HG03460 (cell line): ENCODE measurements around the gene SEBOX.

Experiments
- ATAC-seq: cut with Tn5 transposase; IDR thresholded peaks from one replicate; pipeline ENCODE4 v1.9.1; 2021; ENCODE audit not compliant: unreplicated experiment

The SEBOX gene

DNA sequence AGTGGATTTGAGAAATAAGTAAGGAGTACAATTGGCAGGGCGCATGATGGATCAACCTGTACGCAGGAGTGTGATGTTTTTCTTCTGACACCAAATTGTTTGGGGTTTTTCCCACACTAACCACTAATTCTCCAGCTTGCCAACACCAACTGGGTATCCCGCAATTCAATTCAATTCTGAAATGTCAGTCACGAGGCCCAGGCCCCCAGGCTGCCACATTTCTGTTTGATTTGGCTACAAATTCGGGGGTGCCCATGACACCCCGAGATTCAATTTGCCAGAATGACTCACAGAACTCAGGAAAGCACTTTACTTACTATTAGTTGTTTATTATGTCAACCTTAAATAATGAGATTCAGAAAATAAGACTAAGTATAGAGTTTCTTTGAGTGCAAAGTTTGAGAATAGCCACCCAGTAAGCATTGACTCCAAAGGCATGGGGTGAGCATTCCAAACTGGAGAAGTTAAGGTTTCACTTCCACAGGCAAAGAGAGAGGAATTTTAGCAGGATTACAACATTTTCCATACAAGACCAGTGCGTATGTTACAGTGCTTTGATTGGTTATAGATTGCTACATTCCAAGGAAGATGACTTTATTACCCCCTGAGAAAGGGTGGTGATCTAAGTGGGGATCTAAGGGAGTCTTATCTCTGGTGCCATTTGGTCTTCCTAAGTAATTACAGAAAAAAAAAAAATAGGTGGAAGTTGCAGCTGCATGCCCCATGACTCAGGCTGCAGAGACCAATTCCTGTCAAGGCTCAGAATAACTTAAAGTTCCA lies 29.5 kb upstream of the SEBOX start:
- no peak for ATAC-seq

DNA sequence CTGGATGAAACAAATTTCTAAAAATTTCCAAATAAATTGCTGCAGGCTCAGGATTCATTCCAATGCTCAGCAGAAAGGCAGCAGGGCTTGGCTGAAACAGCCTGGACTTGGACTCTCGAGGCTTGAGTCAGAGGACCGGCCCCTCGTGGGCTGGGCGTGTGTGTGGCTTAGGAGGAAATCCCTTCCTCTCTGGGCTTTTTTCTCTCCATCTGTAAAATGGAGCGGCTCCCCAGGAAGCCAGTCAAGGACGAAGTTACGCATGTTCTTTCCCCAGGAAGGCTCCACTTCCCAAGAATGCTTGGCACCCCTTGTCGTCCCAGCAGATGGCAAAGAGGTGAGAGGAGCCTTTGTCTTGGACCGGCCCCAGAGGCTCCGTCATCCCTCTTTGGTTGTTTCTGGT lies 27.5 kb upstream of the SEBOX start:
- ATAC-seq = no peak

DNA sequence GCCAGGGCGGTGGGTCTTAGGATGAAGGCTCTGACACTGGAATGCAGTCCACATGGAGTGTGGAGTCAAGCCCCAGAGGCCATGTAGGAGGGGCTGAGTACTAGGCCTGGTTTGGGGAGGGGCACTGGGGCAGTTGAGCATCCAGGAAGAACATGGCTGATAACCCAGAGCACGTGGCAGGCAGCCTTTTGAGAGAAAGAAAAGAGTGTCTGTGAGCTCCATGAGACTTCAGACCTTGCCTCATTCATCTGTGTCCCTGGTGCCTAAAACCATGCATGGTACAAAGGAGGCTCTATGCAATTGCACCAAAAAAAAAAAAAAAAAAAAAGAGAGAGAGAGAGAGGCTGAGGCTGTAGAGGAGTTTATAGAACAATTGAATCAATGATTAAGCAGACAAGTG lies 26.4 kb upstream of the SEBOX start:
- ATAC-seq = no peak

DNA sequence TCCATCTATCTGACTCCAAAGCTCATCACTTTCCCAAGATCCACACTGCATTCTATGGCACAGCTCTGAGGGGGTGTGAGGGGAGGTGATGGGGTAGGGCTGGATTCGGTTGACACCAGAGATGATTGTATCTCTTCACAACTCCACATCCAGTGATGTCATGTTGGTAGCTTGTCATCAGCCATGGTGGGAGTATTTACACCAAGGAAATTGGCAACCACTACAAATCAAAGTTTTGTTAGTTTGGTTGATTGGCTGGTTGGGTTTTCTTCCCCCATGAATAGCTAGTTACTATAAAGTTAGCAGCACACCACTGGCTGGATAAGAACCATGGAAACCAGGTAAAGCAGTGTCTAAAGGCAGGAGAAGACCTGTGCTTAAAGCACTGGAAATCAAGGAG lies 26.0 kb upstream of the SEBOX start:
- ATAC-seq = no peak

DNA sequence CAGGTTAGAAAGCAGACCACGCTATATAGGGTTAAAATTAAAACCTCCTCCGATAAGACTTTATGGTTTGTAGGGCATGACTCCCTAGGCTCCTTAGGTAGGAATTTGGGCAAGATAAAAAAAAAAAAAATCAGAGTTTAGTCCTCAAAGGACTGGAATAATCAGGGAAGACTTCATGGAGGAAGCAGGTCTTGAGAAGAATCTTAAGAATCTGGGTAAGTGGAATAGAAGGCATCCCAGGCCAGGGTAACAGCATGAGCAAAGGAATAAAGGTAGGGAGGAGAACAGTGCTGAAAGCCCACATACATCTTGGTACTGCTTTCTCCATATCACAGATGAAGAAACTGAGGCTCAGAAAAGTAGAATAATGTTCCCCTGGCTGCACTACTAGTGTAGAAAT lies 25.6 kb upstream of the SEBOX start:
- ATAC-seq = no peak

DNA sequence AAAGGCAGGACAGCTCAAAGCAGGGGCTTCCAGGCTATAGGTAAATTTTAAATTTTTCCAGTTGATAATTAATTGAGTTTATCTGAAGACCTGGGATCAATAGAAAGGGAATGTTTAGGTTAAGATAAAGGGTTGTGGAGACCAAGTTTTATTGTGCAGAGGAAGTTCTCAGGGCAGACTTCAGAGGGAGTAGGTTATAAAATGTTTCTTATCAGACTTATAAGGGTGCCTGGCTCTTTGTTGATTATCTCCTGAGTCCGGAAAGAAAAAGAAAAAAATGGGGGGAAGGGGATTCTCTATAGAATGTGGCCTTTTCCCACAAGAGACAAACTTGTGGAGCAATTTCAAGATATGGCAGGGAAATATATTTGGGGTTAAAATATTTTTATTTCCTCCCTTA lies 25.1 kb upstream of the SEBOX start:
- no peak for ATAC-seq

DNA sequence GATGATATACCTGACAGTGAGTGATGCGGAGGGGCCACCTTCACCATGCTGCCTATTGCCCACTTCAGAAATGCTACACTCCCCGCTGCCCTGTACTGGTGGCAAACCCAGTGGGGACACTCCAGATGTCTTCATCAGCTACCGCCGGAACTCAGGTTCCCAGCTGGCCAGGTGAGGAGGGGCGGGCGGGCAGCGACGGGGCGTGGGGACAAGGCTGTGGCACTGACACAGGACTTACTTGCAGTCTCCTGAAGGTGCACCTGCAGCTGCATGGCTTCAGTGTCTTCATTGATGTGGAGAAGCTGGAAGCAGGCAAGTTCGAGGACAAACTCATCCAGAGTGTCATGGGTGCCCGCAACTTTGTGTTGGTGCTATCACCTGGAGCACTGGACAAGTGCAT lies 23.1 kb upstream of the SEBOX start:
- ATAC-seq = no peak

DNA sequence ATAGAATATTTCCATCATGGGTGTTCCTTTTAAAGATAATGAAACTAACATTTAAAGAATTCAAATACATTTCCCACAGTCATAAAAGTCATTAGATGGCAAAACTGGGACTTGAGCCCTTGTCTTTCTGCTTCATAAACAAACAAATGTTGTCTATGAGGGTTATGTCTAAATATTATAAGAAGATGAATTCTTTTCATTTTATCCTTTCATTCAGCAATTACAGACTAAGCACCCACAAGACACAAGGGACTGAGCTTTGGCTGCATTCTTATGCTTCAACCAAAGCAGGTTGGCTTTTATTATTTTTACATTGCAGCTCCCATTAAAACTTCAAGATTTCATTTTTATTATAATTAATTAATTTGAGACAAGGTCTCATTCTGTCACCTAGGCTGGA lies 21.4 kb upstream of the SEBOX start:
- no peak for ATAC-seq

DNA sequence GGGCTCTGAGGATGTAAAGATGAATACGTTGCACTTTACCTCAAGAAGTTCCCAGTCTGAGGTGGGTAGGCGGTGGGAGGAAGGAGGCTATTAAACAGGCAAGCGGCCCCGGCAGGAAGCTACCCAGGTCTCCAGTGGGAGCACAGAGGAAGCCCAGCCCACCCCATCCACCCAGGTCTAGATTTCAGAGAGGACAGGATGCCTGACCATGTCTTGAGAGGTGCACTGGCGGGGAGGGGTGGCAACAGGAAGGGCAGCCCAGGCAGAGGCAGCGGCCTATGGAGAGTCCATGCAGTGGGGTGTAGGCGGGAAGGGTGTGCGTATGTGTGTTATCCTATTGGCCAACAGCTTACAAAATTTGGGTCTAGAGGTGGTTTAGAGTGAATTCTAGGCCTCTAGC lies 20.4 kb upstream of the SEBOX start:
- no peak for ATAC-seq

DNA sequence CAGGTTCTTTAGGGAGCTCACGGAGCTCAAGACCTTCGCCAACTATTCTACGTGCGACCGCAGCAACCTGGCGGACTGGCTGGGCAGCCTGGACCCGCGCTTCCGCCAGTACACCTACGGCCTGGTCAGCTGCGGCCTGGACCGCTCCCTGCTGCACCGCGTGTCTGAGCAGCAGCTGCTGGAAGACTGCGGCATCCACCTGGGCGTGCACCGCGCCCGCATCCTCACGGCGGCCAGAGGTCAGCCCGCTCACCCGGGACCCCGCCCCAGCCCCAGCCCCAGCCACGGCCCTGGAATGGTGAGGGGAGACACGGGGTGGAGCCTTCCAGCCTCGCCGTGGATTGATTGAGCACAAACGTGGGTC lies 20.0 kb upstream of the SEBOX start:
- ATAC-seq = peak; percentile 33

DNA sequence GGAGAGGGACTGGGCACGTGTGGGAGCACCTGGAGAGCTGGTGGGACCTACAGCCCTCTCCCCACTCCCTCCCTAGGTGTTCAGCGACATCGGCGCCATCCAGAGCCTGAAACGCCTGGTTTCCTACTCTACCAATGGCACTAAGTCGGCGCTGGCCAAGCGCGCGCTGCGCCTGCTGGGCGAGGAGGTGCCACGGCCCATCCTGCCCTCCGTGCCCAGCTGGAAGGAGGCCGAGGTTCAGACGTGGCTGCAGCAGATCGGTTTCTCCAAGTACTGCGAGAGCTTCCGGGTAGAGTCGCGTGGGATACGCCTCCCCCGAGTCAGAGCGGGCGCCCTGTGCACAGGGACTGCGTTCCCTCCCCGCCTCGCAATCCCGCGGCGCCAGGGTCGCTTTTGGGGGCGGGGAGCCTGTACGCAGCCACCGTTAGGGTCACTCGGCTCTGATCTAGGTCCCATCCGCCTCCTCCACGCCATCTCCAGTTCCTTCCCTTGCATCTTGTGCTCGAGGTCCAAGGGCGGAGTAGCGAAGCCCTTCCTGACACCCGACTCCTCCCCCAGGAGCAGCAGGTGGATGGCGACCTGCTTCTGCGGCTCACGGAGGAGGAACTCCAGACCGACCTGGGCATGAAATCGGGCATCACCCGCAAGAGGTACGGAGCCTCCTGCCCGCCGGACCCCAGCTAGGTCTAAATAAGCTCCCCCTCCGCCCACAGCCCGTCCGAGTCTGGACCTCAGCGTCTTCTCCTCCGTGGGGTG lies 19.5 kb upstream of the SEBOX start:
- ATAC-seq = peak; percentile 56

DNA sequence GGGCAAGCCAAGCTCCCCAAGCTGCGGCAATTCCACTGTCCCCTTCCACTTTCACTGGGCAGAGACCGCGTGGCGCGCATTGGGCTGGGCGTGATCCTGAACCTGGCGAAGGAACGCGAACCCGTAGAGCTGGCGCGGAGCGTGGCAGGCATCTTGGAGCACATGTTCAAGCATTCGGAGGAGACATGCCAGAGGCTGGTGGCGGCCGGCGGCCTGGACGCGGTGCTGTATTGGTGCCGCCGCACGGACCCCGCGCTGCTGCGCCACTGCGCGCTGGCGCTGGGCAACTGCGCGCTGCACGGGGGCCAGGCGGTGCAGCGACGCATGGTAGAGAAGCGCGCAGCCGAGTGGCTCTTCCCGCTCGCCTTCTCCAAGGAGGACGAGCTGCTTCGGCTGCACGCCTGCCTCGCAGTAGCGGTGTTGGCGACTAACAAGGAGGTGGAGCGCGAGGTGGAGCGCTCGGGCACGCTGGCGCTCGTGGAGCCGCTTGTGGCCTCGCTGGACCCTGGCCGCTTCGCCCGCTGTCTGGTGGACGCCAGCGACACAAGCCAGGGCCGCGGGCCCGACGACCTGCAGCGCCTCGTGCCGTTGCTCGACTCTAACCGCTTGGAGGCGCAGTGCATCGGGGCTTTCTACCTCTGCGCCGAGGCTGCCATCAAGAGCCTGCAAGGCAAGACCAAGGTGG lies 16.3 kb upstream of the SEBOX start:
- ATAC-seq = no peak

DNA sequence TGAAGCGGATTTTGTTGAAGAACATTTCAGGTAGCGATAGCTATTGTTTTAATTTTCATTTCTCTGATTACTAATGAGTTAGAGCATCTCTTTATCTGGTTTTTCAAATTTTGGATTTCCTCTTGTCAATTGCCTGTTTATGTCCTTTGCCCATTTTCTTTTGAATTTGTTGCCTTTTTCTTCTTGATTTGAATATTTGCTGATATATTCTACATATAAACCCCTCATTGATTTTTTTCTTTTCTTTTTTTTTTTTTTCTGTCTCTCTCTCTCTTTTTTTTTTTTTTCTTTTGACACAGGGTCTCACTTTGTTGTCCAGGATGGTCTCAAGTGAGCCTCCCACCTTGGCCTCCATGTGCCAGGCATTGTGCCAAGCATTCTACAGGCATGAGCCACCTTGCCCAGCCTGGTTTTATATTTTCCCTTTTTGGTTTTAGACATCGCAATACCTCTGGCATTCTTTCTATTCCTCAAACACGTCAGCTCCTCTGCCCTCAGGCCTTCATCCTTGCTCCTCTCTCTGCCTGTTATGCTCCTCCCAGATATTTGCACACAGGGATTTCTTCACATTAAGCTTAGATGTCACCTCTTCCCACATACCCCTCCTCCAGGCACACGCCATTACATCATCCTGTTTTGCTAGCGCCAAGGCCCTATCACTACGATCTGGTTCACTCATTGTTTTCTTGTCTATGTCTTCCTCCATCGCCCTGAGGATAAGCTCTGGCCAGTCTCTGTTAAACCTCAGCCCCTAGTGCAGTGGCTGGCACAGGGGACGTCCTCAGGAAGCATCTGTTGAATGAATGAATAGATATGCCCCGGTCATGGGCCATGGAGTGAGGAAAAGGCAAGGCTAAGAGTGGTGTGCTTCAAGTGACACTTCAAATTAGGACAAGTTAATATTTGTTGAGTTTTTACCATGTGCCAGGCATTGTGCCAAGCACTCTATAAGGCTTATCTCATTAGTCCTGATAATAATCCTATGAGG lies 15.1 kb upstream of the SEBOX start:
- ATAC-seq = no peak

DNA sequence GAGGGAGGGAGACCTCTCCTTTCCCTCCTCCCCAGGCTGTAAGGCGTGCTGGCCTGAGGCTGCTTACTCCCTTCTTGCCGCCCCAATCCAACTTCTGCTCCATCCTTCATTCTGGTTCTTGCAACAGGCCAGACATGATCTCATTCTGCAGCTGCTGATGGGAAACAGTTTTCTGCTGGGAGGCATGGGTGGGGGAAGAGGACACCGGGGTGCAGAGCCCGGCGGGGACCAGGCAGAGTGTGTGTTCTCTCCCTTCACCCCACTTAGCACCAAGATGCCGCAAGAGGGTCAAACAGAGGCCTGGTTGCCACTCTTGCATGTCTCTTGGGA lies 7.9 kb upstream of the SEBOX start:
- ATAC-seq = no peak

DNA sequence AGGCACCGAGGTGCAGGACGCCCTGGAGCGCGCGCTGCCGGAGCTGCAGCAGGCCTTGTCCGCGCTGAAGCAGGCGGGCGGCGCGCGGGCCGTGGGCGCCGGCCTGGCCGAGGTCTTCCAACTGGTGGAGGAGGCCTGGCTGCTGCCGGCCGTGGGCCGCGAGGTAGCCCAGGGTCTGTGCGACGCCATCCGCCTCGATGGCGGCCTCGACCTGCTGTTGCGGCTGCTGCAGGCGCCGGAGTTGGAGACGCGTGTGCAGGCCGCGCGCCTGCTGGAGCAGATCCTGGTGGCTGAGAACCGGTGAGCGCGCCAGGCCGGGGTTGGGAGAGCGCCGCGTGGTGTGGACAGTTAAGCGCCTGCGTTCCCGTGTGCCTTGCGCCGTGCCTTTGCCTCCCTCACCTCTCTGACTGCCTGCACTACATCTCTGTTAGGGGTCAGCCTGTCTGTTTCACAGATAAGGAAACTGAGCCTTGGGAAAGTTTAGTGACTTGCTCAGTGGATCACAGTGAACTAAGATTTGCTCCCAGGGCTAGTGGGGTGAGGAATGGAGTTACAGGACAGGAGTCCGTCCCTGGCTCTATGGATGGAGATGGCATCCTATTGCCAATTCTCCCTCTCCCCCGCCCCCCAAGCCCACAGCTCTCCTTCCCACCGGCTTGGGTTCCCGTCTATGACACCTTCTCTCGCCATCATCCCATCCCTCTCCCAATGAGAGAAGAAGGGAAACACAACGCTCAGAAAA lies 7.4 kb upstream of the SEBOX start:
- ATAC-seq = peak; percentile 23

DNA sequence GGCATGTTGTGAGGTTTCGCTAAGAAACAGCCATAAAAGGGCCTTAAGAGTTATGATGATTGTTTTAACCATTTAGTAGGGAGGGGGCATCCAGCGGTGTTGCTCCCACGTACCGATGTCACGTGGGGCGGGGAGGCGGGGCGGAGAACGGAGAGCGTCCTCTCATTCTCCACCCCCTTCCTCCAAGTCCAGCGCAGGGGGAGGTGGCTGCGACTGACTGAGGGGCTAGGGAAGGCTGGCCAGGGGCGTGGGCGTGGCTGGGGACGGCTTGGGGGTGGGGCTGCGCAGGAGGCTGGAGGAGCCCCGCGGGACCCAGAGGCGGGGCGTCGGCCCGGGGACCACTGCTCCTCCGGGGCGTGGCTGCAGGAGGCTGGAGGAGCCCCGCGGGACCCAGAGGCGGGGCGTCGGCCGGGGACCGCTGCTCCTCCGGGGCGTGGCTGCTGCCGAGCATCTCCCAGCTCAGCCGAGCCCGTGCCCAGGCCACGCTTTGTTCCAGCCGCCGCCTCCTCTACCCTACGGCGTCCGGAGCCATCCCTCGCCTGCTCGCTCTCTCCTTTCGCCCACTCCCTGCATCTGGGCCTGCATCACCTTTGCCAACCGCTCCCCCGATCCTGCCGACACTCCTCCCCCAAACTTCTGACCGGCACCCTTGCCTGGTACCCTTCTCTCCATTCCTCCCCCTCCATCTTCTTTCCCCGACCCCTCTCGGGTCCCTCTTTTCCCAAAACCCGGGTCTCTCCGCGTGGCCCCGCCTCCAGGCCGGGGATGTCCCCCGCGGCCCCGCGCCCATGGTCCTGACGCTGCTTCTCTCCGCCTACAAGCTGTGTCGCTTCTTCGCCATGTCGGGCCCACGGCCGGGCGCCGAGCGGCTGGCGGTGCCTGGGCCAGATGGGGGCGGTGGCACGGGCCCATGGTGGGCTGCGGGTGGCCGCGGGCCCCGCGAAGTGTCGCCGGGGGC lies 6.5 kb upstream of the SEBOX start, which contains the start of gene SARM1:
SARM1 (plus strand) TSS at position 450 of the 958 bp plus-strand sequence; CDS start at position 789, 339 bp downstream.
- peak; percentile 68 for ATAC-seq

DNA sequence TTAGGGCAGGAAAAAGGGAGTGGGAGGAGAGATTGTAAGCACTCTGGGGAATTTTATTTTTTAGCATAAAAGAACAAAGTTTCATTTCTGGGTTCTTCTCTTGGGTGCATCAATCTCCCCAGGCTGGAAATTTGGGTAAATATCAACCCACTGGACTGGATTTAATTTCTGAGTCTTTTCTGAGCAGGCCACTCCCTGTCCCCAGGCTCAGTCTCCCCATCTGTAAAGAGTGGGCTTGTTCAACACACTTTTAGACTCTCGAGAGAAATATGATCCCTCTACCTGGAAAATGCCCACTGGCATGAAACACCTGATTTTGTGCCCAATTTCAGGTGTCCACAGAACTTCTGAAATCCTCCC lies 5.7 kb upstream of the SEBOX start:
- ATAC-seq = no peak

DNA sequence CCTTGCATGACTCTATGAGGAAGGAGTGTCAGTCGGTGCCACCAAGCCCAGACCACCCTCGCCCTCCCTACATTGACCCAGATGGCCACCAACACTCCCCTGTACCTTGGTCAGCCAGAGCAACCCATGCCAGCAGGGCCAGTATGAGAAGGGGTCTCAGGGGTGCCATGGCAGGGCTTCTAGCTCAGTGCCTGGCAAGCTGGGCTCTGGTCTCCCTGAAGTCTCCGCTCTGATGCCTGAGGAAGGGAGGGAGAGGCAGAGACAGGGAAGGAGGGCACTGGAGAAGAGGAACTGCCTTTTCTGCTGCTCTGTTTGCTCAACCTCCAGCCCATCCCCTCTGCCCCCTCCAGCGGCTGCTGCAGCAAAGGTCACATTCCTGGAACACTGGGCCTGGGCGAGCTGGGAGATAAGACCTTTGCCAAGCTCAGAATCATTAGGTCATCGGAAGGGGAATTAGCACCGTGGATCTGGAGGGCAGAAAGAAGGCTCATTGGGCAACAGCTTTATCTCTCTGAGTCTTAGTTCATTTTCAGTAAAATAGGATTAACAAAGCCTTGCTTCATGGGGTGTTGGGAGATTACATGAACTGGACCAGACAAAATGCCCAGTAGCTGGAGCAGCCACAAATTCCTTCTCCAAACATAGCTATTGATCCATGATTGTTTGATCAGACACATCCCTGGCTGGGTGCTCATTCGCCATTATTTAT lies 5.2 kb upstream of the SEBOX start, which contains the start of gene VTN:
VTN (minus strand) TSS at position 273 of the 709 bp plus-strand sequence; CDS start at position 169, 104 bp downstream.
- ATAC-seq = no peak
